Measurements from ENCODE around the gene OR52B4. TPM values are rescaled to one million over a fixed set of nuclear protein-coding genes. Genes with fewer than 3 reads are reported as not detected.
"Not testable (repeated sequence)": the region's sequence is repeated elsewhere in the genome, so short reads cannot be mapped to it uniquely, and the experiment has no call there.

The OR52B4 gene
- not detected for total RNA-seq

- Histone ChIP-seq H3K9me3 (no peaks in the 10 kb centered on the region), H3K27me3 (no peaks in the 10 kb centered on the region), H3K36me3 (no peaks in the 10 kb centered on the region), H3K4me3 (no peak within 1 kb of the TSS), H3K4me1 (no peaks in the 10 kb centered on the region), H3K27ac (no peak within 1 kb of the TSS)
- DNase-seq = no peak
- intact Hi-C loops (cut with DNase I; ENCODE audit: low total_unique reads) (no loop called here), in situ Hi-C loops (cut with MboI; ENCODE audit: low pct_ligation_motif_present in 1 of 4, low pct_unique_long_range_greater_than_20kb in 1 of 4, low sequenced_read_pairs in 3 of 4) (no loop called here)
- WGBS, 2 donors (ENCODE audit: low coverage in 1 of 2) = 88 to 93% methylated on average over 2 to 4 of the region's 4 CpGs
- no peak for TF ChIP-seq POLR2A (IDR thresholded peaks at IDR 0.05)
- no peak for TF ChIP-seq CTCF (IDR thresholded peaks at IDR 0.05)
- no peak for TF ChIP-seq POLR2AphosphoS5 (IDR thresholded peaks at IDR 0.05)
- no peak for TF ChIP-seq EP300 (IDR thresholded peaks at IDR 0.05; ENCODE audit: low read depth)
Measured at GRCh38 chr11:4368286-4368685, at the start of gene OR52B4. Gene OR52B4 (minus strand): TSS chr11:4368386. CDS start chr11:4368295, 91 bp downstream.

- in situ Hi-C loops (cut with MboI; ENCODE audit: low pct_ligation_motif_present in 1 of 4, low pct_unique_long_range_greater_than_20kb in 1 of 4, low sequenced_read_pairs in 3 of 4) = no loop called here
- WGBS, 2 donors (ENCODE audit: low coverage in 1 of 2) = 82% methylated on average over 1 of the region's 1 CpG; no CpG with 5 or more reads in 1 of the 2 donors
Measured at GRCh38 chr11:4416816-4417215, 48.6 kb upstream of the OR52B4 start.

GRCh38 chr11:4416306-4416705, 48.1 kb upstream of the OR52B4 start:
- H3K4me3 ChIP-seq = no peak overlapping the region
- TF ChIP-seq EP300 (IDR thresholded peaks at IDR 0.05; ENCODE audit: low read depth) (no peak), POLR2AphosphoS5 (IDR thresholded peaks at IDR 0.05) (no peak), CTCF (IDR thresholded peaks at IDR 0.05) (no peak), POLR2A (IDR thresholded peaks at IDR 0.05) (no peak)
- 40 to 51% methylated on average over 1 of the region's 1 CpG for WGBS, 2 donors (ENCODE audit: low coverage in 1 of 2)
- in situ Hi-C loops (cut with MboI; ENCODE audit: low pct_ligation_motif_present in 1 of 4, low pct_unique_long_range_greater_than_20kb in 1 of 4, low sequenced_read_pairs in 3 of 4) = no loop called here
- no peak for DNase-seq
- no peaks in the 10 kb centered on the region for H3K9me3 ChIP-seq
- H3K27ac ChIP-seq = no peak overlapping the region
- no peaks in the 10 kb centered on the region for H3K4me1 ChIP-seq
- H3K36me3 ChIP-seq = no peaks in the 10 kb centered on the region
- no peaks in the 10 kb centered on the region for H3K27me3 ChIP-seq
- intact Hi-C loops (cut with DNase I; ENCODE audit: low total_unique reads) = no loop called here

More at GRCh38 chr11:4416816-4417215, 48.6 kb upstream of the OR52B4 start:
- intact Hi-C loops (cut with DNase I; ENCODE audit: low total_unique reads) = no loop called here
- Histone ChIP-seq H3K36me3 (no peaks in the 10 kb centered on the region), H3K4me1 (no peaks in the 10 kb centered on the region), H3K27ac (no peak overlapping the region), H3K27me3 (no peaks in the 10 kb centered on the region), H3K4me3 (no peak overlapping the region), H3K9me3 (no peaks in the 10 kb centered on the region)
- no peak for DNase-seq
- TF ChIP-seq POLR2A (IDR thresholded peaks at IDR 0.05) (no peak), EP300 (IDR thresholded peaks at IDR 0.05; ENCODE audit: low read depth) (no peak), POLR2AphosphoS5 (IDR thresholded peaks at IDR 0.05) (no peak), CTCF (IDR thresholded peaks at IDR 0.05) (no peak)

GRCh38 chr11:4406206-4406605, 38.0 kb upstream of the OR52B4 start:
- in situ Hi-C loops (cut with MboI; ENCODE audit: low pct_ligation_motif_present in 1 of 4, low pct_unique_long_range_greater_than_20kb in 1 of 4, low sequenced_read_pairs in 3 of 4); H3K27me3 ChIP-seq; H3K4me3 ChIP-seq; intact Hi-C loops (cut with DNase I; ENCODE audit: low total_unique reads); H3K27ac ChIP-seq; DNase-seq; H3K9me3 ChIP-seq; H3K36me3 ChIP-seq; H3K4me1 ChIP-seq: not testable (repeated sequence)
- WGBS, 2 donors (ENCODE audit: low coverage in 1 of 2) = 80% methylated on average over 6 of the region's 6 CpGs; no CpG with 5 or more reads in 1 of the 2 donors

GRCh38 chr11:4393858-4394223, 25.7 kb upstream of the OR52B4 start:
- in situ Hi-C loops (cut with MboI; ENCODE audit: low pct_ligation_motif_present in 1 of 4, low pct_unique_long_range_greater_than_20kb in 1 of 4, low sequenced_read_pairs in 3 of 4) = no loop called here
- TF ChIP-seq POLR2AphosphoS5 (IDR thresholded peaks at IDR 0.05) = no peak
- TF ChIP-seq CTCF (IDR thresholded peaks at IDR 0.05) = no peak
- TF ChIP-seq POLR2A (IDR thresholded peaks at IDR 0.05) = no peak
- TF ChIP-seq EP300 (IDR thresholded peaks at IDR 0.05; ENCODE audit: low read depth) = no peak

More at GRCh38 chr11:4393858-4394223, 25.7 kb upstream of the OR52B4 start:
- Histone ChIP-seq H3K9me3 (no peaks in the 10 kb centered on the region), H3K4me1 (peaks cover 0 to 17% (median 3%) of the 10 kb centered on the region in 4 donors), H3K36me3 (peaks cover 0 to 16% (median 6%) of the 10 kb centered on the region in 4 donors), H3K27ac (peak overlapping the region in 1 of 4 donors; percentile 88), H3K4me3 (peak overlapping the region in 3 of 4 donors; percentile 69 to 91 (median 80)), H3K27me3 (no peaks in the 10 kb centered on the region)
- intact Hi-C loops (cut with DNase I; ENCODE audit: low total_unique reads) = no loop called here
- WGBS, 2 donors (ENCODE audit: low coverage in 1 of 2) = 28 to 63% methylated on average over 3 to 11 of the region's 11 CpGs
- no peak for DNase-seq
